DND-41 (cell line): ENCODE data around the gene ANO2.
A peak's percentile ranks its signal among the peaks of the same experiment; 100 is the strongest.

Experiments
- ATAC-seq: fragments of 200-7000 bp; cut with Tn5 transposase; 3 replicates; pipeline ENCODE4 v1.9.1; 2021; ENCODE audit warnings: low read depth; ENCODE audit not compliant: insufficient read depth
- DNase-seq: peaks from one replicate; pipeline ENCODE4 v3.0.0-alpha.2; 2020
- H2AFZ ChIP-seq: 2 replicates; pipeline ENCODE4 v1.6.0; 2012; ENCODE audit warnings: low read depth, low read length
- H3K27ac ChIP-seq: 2 replicates; pipeline ENCODE4 v1.5.1; 2012; ENCODE audit warnings: low read length, inconsistent platforms
- H3K27me3 ChIP-seq: fragments of 200-600 bp; sonication (generic); 2 replicates; pipeline ENCODE4 v1.6.0; 2012; ENCODE audit warnings: low read length, mild to moderate bottlenecking, inconsistent platforms; ENCODE audit not compliant: insufficient read depth, poor library complexity
- H3K36me3 ChIP-seq: 2 replicates; pipeline ENCODE4 v1.5.1; 2012; ENCODE audit warnings: low read length, inconsistent platforms; ENCODE audit not compliant: insufficient read depth
- H3K4me1 ChIP-seq: 2 replicates; pipeline ENCODE4 v1.5.1; 2012; ENCODE audit warnings: mild to moderate bottlenecking, low read length; ENCODE audit not compliant: insufficient read depth
- H3K4me2 ChIP-seq: 2 replicates; pipeline ENCODE4 v1.6.0; 2012; ENCODE audit warnings: mild to moderate bottlenecking, moderate library complexity, low read length, inconsistent platforms; ENCODE audit not compliant: insufficient read depth
- H3K4me3 ChIP-seq, 2 experiments: fragments of 200-600 bp in 1 of 2; shearing (Covaris generic) in 1 of 2; 2 replicates each; pipeline ENCODE4 v1.5.1; 2012 to 2016; ENCODE audit warnings: inconsistent platforms in 2 of 2, low read length in 2 of 2, mild to moderate bottlenecking in 2 of 2, low read depth in 1 of 2, moderate library complexity in 1 of 2
- H3K79me2 ChIP-seq: 2 replicates; pipeline ENCODE4 v1.6.0; 2012; ENCODE audit warnings: low read length, inconsistent platforms; ENCODE audit not compliant: insufficient read depth
- H3K9ac ChIP-seq: 2 replicates; pipeline ENCODE4 v1.6.0; 2012; ENCODE audit warnings: low read depth, mild to moderate bottlenecking, inconsistent platforms, low read length, moderate library complexity
- H3K9me3 ChIP-seq: 2 replicates; pipeline ENCODE4 v1.5.1; 2012; ENCODE audit warnings: low read length, moderate library complexity, mild to moderate bottlenecking, inconsistent platforms; ENCODE audit not compliant: insufficient read depth, severe bottlenecking
- H4K20me1 ChIP-seq: 2 replicates; pipeline ENCODE4 v1.6.0; 2012; ENCODE audit warnings: low read length; ENCODE audit not compliant: insufficient read depth
- EZH2 ChIP-seq: IDR thresholded peaks from 3 replicates; pipeline ENCODE4 v1.6.1; 2012; ENCODE audit warnings: borderline replicate concordance, low read depth, mild to moderate bottlenecking, moderate library complexity, low read length, inconsistent platforms; ENCODE audit not compliant: severe bottlenecking
- TF ChIP-seq, protein P1 (sequence below): IDR thresholded peaks from 2 replicates; pipeline ENCODE4 v1.5.1; 2012; ENCODE audit warnings: borderline replicate concordance, low read length, moderate library complexity, mild to moderate bottlenecking; ENCODE audit not compliant: poor library complexity, severe bottlenecking; ENCODE audit errors: extremely low read depth

The ANO2 gene

DNA sequence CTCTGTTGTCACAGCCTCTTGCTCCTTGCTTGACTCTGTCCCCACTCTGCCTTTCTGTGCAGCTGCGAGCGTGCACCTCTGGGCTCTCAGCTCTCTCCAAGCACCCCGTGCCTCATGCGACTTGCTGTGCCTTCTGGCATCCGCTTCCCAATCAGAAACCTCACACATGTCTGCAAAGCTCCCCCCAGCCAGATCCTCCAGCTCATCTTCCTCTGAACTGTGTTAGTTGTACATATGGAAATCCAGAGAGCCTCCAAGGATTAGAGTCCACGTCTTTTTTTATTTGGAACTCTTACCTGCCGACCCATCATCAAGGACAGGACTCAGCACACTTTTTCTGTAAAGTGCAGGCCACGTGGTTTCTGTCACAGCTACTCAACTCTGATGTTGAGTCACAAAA, 70.5 kb downstream of the ANO2 start:
- TF ChIP-seq, protein P1, sequence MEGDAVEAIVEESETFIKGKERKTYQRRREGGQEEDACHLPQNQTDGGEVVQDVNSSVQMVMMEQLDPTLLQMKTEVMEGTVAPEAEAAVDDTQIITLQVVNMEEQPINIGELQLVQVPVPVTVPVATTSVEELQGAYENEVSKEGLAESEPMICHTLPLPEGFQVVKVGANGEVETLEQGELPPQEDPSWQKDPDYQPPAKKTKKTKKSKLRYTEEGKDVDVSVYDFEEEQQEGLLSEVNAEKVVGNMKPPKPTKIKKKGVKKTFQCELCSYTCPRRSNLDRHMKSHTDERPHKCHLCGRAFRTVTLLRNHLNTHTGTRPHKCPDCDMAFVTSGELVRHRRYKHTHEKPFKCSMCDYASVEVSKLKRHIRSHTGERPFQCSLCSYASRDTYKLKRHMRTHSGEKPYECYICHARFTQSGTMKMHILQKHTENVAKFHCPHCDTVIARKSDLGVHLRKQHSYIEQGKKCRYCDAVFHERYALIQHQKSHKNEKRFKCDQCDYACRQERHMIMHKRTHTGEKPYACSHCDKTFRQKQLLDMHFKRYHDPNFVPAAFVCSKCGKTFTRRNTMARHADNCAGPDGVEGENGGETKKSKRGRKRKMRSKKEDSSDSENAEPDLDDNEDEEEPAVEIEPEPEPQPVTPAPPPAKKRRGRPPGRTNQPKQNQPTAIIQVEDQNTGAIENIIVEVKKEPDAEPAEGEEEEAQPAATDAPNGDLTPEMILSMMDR = no peak
- no peak for TF ChIP-seq EZH2
- H3K36me3 ChIP-seq = no peaks in the 10 kb centered on the region

DNA sequence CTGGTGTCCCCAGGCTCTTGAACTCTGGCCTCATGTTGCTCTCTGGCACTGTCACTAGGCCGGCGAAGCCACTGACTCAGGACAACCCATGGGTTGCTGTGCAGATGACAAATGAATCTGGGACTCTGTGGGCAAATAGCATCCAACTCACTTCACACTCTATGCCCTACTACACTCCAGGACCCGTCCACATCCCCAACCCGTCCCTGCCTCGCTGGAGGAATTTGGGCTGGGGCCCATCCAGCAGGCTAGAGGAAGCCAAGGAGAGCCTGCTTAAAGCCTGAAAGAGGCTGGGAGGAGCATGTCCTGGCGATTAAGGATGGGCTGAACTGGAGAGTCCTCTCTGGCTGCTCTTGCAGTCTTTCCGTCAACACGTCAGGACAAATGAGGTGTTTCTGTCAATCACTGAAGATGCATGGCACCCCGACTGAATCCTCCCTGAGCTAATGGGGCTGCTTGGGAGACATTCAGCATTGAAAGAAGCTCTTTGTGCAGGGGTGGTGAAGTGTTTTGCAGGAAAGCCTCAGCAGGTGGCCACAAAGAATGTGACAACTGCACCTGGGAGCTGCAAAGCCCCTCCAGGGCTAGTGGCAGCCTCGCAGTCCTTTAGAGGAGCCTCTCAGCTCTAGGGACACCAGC, 71.7 kb downstream of the ANO2 start:
- TF ChIP-seq, protein P1 = no peak
- no peak for TF ChIP-seq EZH2
- DNase-seq = no peak
- ATAC-seq = no peak
- no peak overlapping the region for H3K27ac ChIP-seq
- H3K4me1 ChIP-seq = no peaks in the 10 kb centered on the region
- no peak overlapping the region for H3K9ac ChIP-seq
- H3K4me2 ChIP-seq = no peak overlapping the region
- H3K27me3 ChIP-seq = peaks cover 10% of the 10 kb centered on the region
- H3K9me3 ChIP-seq = no peaks in the 10 kb centered on the region
- H3K36me3 ChIP-seq = no peaks in the 10 kb centered on the region
- no peak overlapping the region for H2AFZ ChIP-seq
- no peaks in the 10 kb centered on the region for H3K79me2 ChIP-seq
- no peaks in the 10 kb centered on the region for H4K20me1 ChIP-seq
- H3K4me3 ChIP-seq = no peak overlapping the region

More for the DNA sequence above, 70.5 kb downstream of the ANO2 start:
- no peaks in the 10 kb centered on the region for H3K4me1 ChIP-seq
- no peaks in the 10 kb centered on the region for H3K9me3 ChIP-seq
- peaks cover 10% of the 10 kb centered on the region for H3K27me3 ChIP-seq
- H3K4me2 ChIP-seq = no peak overlapping the region
- no peaks in the 10 kb centered on the region for H4K20me1 ChIP-seq
- no peak overlapping the region for H3K27ac ChIP-seq
- no peak overlapping the region for H3K9ac ChIP-seq
- no peak for DNase-seq
- H2AFZ ChIP-seq = no peak overlapping the region
- no peak for ATAC-seq
- no peaks in the 10 kb centered on the region for H3K79me2 ChIP-seq
- no peak overlapping the region for H3K4me3 ChIP-seq

DNA sequence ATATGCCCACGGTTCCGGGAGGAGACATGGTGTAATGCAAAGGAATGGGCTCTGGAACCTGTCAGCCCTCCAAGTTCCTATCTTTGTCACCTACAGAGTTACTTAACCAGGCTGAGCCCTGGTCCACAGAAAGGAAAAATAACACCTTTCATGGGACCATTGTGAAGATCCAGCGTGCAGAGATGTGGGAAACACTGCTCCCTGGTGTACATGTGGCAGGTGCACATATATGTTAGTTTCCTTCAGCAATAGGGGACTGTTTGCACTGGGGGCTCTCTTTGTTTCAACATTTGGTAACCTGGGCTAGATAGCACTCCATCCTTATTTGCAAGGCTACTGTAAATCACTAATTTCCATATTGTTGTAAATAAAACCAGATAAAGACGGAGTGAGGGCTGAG, 72.3 kb downstream of the ANO2 start:
- H4K20me1 ChIP-seq = no peaks in the 10 kb centered on the region
- H3K4me3 ChIP-seq = no peak overlapping the region
- TF ChIP-seq EZH2 = no peak
- TF ChIP-seq, protein P1 = peak; percentile 61
- H2AFZ ChIP-seq = no peak overlapping the region
- no peak overlapping the region for H3K27ac ChIP-seq
- no peaks in the 10 kb centered on the region for H3K36me3 ChIP-seq
- ATAC-seq (peak; percentile 29; the same call in 1 of the 3 replicates), DNase-seq (no peak)
- H3K27me3 ChIP-seq = peaks cover 10% of the 10 kb centered on the region
- no peaks in the 10 kb centered on the region for H3K79me2 ChIP-seq
- no peaks in the 10 kb centered on the region for H3K9me3 ChIP-seq
- H3K4me1 ChIP-seq = no peaks in the 10 kb centered on the region
- H3K9ac ChIP-seq = no peak overlapping the region
- no peak overlapping the region for H3K4me2 ChIP-seq
